ENCODE data around the gene DUSP1.

The DUSP1 gene

GRCh38 chr5:172733974-172734346, 37.0 kb downstream of the DUSP1 start:
- no peak for TF ChIP-seq FOXM1 (IDR thresholded peaks at IDR 0.05; ENCODE audit: borderline replicate concordance, low read depth)
- TF ChIP-seq YY1 (IDR thresholded peaks at IDR 0.05; ENCODE audit: low read depth): no peak
- TF ChIP-seq TAF1 (IDR thresholded peaks at IDR 0.05; ENCODE audit: low read depth): no peak
- no peak for TF ChIP-seq EP300 (IDR thresholded peaks at IDR 0.05; ENCODE audit: borderline replicate concordance)
- TF ChIP-seq CREB1 (IDR thresholded peaks at IDR 0.05; ENCODE audit: low read depth): no peak
- no peak for TF ChIP-seq ZBTB7A (IDR thresholded peaks at IDR 0.05; ENCODE audit: low read depth)
- no peak for TF ChIP-seq EGR1 (IDR thresholded peaks at IDR 0.05)
- TF ChIP-seq REST (IDR thresholded peaks at IDR 0.05; ENCODE audit: low read depth): no peak
- no peak for TF ChIP-seq NFIC (IDR thresholded peaks at IDR 0.05)
- no peak for TF ChIP-seq CEBPB (IDR thresholded peaks at IDR 0.05)
- TF ChIP-seq RAD21 (IDR thresholded peaks at IDR 0.05; ENCODE audit: low read depth): no peak
- TF ChIP-seq USF1 (IDR thresholded peaks at IDR 0.05): no peak

DNA sequence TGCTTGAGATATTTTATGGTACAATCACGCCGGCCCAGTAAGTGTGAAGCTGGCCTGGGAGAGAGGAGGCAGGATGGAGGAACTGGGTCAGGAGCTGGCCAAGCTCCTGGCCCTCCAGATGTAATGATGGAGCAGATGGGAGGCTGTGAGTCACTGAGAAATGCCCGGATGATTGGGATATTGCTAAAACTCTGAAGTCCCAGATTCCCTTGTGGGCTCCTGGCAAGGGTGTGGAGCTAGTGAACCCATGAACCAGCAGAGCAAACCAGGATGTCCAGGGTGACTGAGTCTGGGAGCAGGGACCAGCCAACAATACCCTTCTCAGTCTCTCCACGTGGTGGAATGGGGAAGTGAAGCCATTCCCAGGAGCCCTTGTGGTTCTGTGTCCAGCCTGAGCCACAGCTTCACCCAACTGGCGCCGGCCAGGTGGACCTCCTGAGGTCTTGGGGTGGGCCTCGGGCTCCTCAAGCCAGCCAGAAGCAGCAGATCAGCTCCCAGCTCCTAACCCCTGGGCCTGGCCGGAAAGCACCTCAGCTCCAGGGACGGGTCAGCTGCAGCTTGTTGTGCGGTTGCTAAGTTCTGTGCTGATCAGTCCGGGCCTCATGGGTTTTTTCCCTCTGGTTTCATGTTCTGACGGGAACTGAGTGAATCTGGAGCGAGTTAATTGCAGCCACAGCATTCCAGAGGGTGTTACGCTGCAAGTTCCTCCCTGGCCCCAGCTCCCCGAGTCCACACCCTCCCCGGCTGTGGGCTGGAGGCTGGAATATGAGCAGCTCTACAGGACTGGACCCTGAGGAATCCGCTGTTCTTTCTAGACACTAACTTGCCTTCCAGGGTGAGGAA, 37.6 kb downstream of the DUSP1 start:
- TF ChIP-seq NFIC (IDR thresholded peaks at IDR 0.05) (no peak), CREB1 (IDR thresholded peaks at IDR 0.05; ENCODE audit: low read depth) (no peak), MAX (IDR thresholded peaks at IDR 0.05) (no peak), REST (IDR thresholded peaks at IDR 0.05; ENCODE audit: low read depth) (no peak), RAD21 (IDR thresholded peaks at IDR 0.05; ENCODE audit: low read depth) (no peak)

DNA sequence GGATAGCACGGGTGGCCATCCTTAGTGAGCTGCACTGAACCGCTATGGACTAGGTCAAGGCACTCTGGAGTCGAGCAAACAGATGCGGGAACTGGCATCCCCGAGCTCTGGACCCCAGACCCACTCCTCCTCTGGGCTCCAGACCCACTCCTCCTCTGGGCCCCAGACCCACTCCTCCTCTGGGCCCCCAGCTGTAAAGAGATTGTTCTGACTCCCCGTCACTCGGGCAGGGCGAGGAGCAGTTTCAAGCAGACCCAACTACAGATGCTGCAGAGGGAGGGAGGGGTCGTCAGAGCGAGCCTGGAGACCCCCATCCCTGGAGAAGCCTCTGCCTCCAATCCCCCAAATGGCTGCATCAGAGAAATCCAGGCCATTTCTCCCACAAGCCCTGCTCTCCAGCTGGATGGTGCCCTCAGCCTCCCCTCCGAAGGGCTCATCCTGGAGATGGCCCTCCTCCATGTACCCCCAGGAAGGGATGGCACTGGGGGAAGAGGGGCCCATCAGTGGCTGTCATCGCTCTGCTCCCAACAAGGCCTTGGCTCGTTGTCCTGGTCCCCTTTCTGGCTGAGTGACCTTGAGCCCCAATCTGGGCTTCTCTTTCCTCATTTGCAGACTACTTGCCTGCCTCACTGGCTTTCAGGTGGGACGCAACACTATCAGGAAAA, 38.7 kb downstream of the DUSP1 start:
- TF ChIP-seq FOXM1 (IDR thresholded peaks at IDR 0.05; ENCODE audit: borderline replicate concordance, low read depth) (no peak), CEBPB (IDR thresholded peaks at IDR 0.05) (no peak), TCF12 (IDR thresholded peaks at IDR 0.05; ENCODE audit: low read depth) (no peak), ZBTB7A (IDR thresholded peaks at IDR 0.05; ENCODE audit: low read depth) (no peak), MAX (IDR thresholded peaks at IDR 0.05) (no peak), YY1 (IDR thresholded peaks at IDR 0.05; ENCODE audit: low read depth) (no peak), NFIC (IDR thresholded peaks at IDR 0.05) (no peak), TAF1 (IDR thresholded peaks at IDR 0.05; ENCODE audit: low read depth) (no peak), CREB1 (IDR thresholded peaks at IDR 0.05; ENCODE audit: low read depth) (no peak)

- TF ChIP-seq NFIC (IDR thresholded peaks at IDR 0.05) (no peak), MAX (IDR thresholded peaks at IDR 0.05) (no peak), RAD21 (IDR thresholded peaks at IDR 0.05; ENCODE audit: low read depth) (no peak), EGR1 (IDR thresholded peaks at IDR 0.05) (no peak), REST (IDR thresholded peaks at IDR 0.05; ENCODE audit: low read depth) (no peak), YY1 (IDR thresholded peaks at IDR 0.05; ENCODE audit: low read depth) (no peak), TEAD4 (IDR thresholded peaks at IDR 0.05) (no peak), USF1 (IDR thresholded peaks at IDR 0.05) (no peak), EP300 (IDR thresholded peaks at IDR 0.05; ENCODE audit: borderline replicate concordance) (no peak), TCF12 (IDR thresholded peaks at IDR 0.05; ENCODE audit: low read depth) (no peak), CREB1 (IDR thresholded peaks at IDR 0.05; ENCODE audit: low read depth) (no peak), CEBPB (IDR thresholded peaks at IDR 0.05) (no peak)
Observed at GRCh38 chr5:172731680-172732074, 39.3 kb downstream of the DUSP1 start.

Measured in Ishikawa (cell line).